ENCODE data around the gene RPL34. TPM values are rescaled to one million over a fixed set of nuclear protein-coding genes. Genes with fewer than 3 reads are reported as not detected.

The RPL34 gene
- total RNA-seq (2014; rRNA removed; shearing (Covaris generic)) (588 and 647 TPM in 2 replicates), polyA plus RNA-seq (2016; fragmentation: Nextera tagmentation; extraction: Ambion mirVana) (911 and 935 TPM in 2 replicates)

GRCh38 chr4:108620101-108620932 lies at the start of gene RPL34:
TSS of gene RPL34 (plus strand) at chr4:108620576. CDS start at chr4:108621960, 1,384 bp downstream.
- H3K9me3 ChIP-seq (ENCODE audit: low read depth) = no peaks in the 10 kb centered on the region
- no peaks in the 10 kb centered on the region for H3K9me2 ChIP-seq (ENCODE audit: insufficient read depth)
- H3K36me3 ChIP-seq (ENCODE audit: low read depth) = peaks cover 39% of the 10 kb centered on the region
- peaks cover 30% of the 10 kb centered on the region for H3F3A ChIP-seq (ENCODE audit: insufficient read depth)
- H3K27me3 ChIP-seq (replicated peaks; ENCODE audit: insufficient read depth) = no peaks in the 10 kb centered on the region
- WGBS, 2 experiments (ENCODE audit: low coverage in 1 of 2, low lambda C conversion rate in 2 of 2, missing lambda C conversion rate in 2 of 2) = 0 to 1% methylated on average over 32 of the region's 32 CpGs
- TF ChIP-seq EZH2 (IDR thresholded peaks at IDR 0.05; ENCODE audit: insufficient read depth, poor library complexity, severe bottlenecking) (no peak), EZH2phosphoT487 (IDR thresholded peaks at IDR 0.05; ENCODE audit: insufficient read depth, low read depth) (no peak)
- no peaks in the 10 kb centered on the region; the same call in 1 of the 2 replicates for H4K20me1 ChIP-seq (ENCODE audit: insufficient read depth)
- peaks cover 49% of the 10 kb centered on the region for H3K79me2 ChIP-seq (ENCODE audit: insufficient read depth)
- H3K27ac ChIP-seq = peak within 1 kb of the TSS; percentile 77
- H3K4me1 ChIP-seq (ENCODE audit: insufficient read depth) = peaks cover 39% of the 10 kb centered on the region
- in situ Hi-C loops (cut with MboI) = no loop called here
- DNase-seq = peak; percentile 99
- H3K9ac ChIP-seq = peak within 1 kb of the TSS; percentile 98
- peak within 1 kb of the TSS; percentile 96 for H3K4me2 ChIP-seq (ENCODE audit: unreplicated experiment)
- H2AFZ ChIP-seq = peak within 1 kb of the TSS; percentile 98
- H3K4me3 ChIP-seq = peak within 1 kb of the TSS; percentile 95

GRCh38 chr4:108570993-108571569 lies 49.3 kb upstream of the RPL34 start:
- Histone ChIP-seq H3K9me2 (ENCODE audit: insufficient read depth) (no peaks in the 10 kb centered on the region), H3K79me2 (ENCODE audit: insufficient read depth) (no peaks in the 10 kb centered on the region), H3K27me3 (replicated peaks; ENCODE audit: insufficient read depth) (peaks cover 17% of the 10 kb centered on the region), H2AFZ (no peak overlapping the region), H3K36me3 (ENCODE audit: low read depth) (no peaks in the 10 kb centered on the region), H3K27ac (no peak overlapping the region), H3F3A (ENCODE audit: insufficient read depth) (no peaks in the 10 kb centered on the region), H3K9ac (no peak overlapping the region), H4K20me1 (ENCODE audit: insufficient read depth) (no peaks in the 10 kb centered on the region), H3K4me1 (ENCODE audit: insufficient read depth) (no peaks in the 10 kb centered on the region), H3K9me3 (ENCODE audit: low read depth) (no peaks in the 10 kb centered on the region), H3K4me3 (no peak overlapping the region), H3K4me2 (ENCODE audit: unreplicated experiment) (no peak overlapping the region)
- WGBS, 2 experiments (ENCODE audit: low coverage in 1 of 2, low lambda C conversion rate in 2 of 2, missing lambda C conversion rate in 2 of 2) = 56% methylated on average over 4 of the region's 4 CpGs
- in situ Hi-C loops (cut with MboI) = loop anchor here (5.0 kb wide), 1 partner anchor 554 kb away; no protein-coding TSS in a partner anchor
- TF ChIP-seq EZH2 (IDR thresholded peaks at IDR 0.05; ENCODE audit: insufficient read depth, poor library complexity, severe bottlenecking) (no peak), EZH2phosphoT487 (IDR thresholded peaks at IDR 0.05; ENCODE audit: insufficient read depth, low read depth) (no peak)
- peak; percentile 7 for DNase-seq

GRCh38 chr4:108574402-108574801 lies 46.0 kb upstream of the RPL34 start:
- Histone ChIP-seq H3K4me2 (ENCODE audit: unreplicated experiment) (no peak overlapping the region), H3K79me2 (ENCODE audit: insufficient read depth) (no peaks in the 10 kb centered on the region), H3K27me3 (replicated peaks; ENCODE audit: insufficient read depth) (peaks cover 4% of the 10 kb centered on the region; the same call in 1 of the 2 replicates), H3K9me3 (ENCODE audit: low read depth) (no peaks in the 10 kb centered on the region), H3K4me1 (ENCODE audit: insufficient read depth) (no peaks in the 10 kb centered on the region), H3K9ac (no peak overlapping the region), H2AFZ (no peak overlapping the region), H3K36me3 (ENCODE audit: low read depth) (no peaks in the 10 kb centered on the region), H3K4me3 (no peak overlapping the region), H4K20me1 (ENCODE audit: insufficient read depth) (no peaks in the 10 kb centered on the region), H3K27ac (no peak overlapping the region), H3F3A (ENCODE audit: insufficient read depth) (no peaks in the 10 kb centered on the region), H3K9me2 (ENCODE audit: insufficient read depth) (no peaks in the 10 kb centered on the region)
- in situ Hi-C loops (cut with MboI) = loop anchor here (5.0 kb wide), 1 partner anchor 557 kb away; no protein-coding TSS in a partner anchor
- DNase-seq = no peak
- 52 to 63% methylated on average over 3 of the region's 3 CpGs for WGBS, 2 experiments (ENCODE audit: low coverage in 1 of 2, low lambda C conversion rate in 2 of 2, missing lambda C conversion rate in 2 of 2)
- no peak for TF ChIP-seq EZH2phosphoT487 (IDR thresholded peaks at IDR 0.05; ENCODE audit: insufficient read depth, low read depth)
- no peak for TF ChIP-seq EZH2 (IDR thresholded peaks at IDR 0.05; ENCODE audit: insufficient read depth, poor library complexity, severe bottlenecking)

GRCh38 chr4:108581083-108581482 lies 39.3 kb upstream of the RPL34 start:
- H3F3A ChIP-seq (ENCODE audit: insufficient read depth) = no peaks in the 10 kb centered on the region
- H2AFZ ChIP-seq = no peak overlapping the region
- H3K79me2 ChIP-seq (ENCODE audit: insufficient read depth) = no peaks in the 10 kb centered on the region
- H3K9me3 ChIP-seq (ENCODE audit: low read depth) = no peaks in the 10 kb centered on the region
- H3K4me1 ChIP-seq (ENCODE audit: insufficient read depth) = no peaks in the 10 kb centered on the region
- in situ Hi-C loops (cut with MboI) = no loop called here
- H3K27me3 ChIP-seq (replicated peaks; ENCODE audit: insufficient read depth) = no peaks in the 10 kb centered on the region
- no peak overlapping the region for H3K4me2 ChIP-seq (ENCODE audit: unreplicated experiment)
- H3K9ac ChIP-seq = no peak overlapping the region
- no peak for DNase-seq
- 66 to 68% methylated on average over 6 of the region's 6 CpGs for WGBS, 2 experiments (ENCODE audit: low coverage in 1 of 2, low lambda C conversion rate in 2 of 2, missing lambda C conversion rate in 2 of 2)
- no peaks in the 10 kb centered on the region for H4K20me1 ChIP-seq (ENCODE audit: insufficient read depth)
- no peak for TF ChIP-seq EZH2 (IDR thresholded peaks at IDR 0.05; ENCODE audit: insufficient read depth, poor library complexity, severe bottlenecking)
- TF ChIP-seq EZH2phosphoT487 (IDR thresholded peaks at IDR 0.05; ENCODE audit: insufficient read depth, low read depth) = no peak
- H3K36me3 ChIP-seq (ENCODE audit: low read depth) = no peaks in the 10 kb centered on the region
- no peak overlapping the region for H3K4me3 ChIP-seq
- H3K9me2 ChIP-seq (ENCODE audit: insufficient read depth) = no peaks in the 10 kb centered on the region
- no peak overlapping the region for H3K27ac ChIP-seq
